HG03571 (cell line): ENCODE data around the gene CIBAR2.

ENCODE experiments used
- ATAC-seq: cut with Tn5 transposase; IDR thresholded peaks from one replicate; pipeline ENCODE4 v1.9.1; 2021; ENCODE audit not compliant: unreplicated experiment

CIBAR2 gene

DNA sequence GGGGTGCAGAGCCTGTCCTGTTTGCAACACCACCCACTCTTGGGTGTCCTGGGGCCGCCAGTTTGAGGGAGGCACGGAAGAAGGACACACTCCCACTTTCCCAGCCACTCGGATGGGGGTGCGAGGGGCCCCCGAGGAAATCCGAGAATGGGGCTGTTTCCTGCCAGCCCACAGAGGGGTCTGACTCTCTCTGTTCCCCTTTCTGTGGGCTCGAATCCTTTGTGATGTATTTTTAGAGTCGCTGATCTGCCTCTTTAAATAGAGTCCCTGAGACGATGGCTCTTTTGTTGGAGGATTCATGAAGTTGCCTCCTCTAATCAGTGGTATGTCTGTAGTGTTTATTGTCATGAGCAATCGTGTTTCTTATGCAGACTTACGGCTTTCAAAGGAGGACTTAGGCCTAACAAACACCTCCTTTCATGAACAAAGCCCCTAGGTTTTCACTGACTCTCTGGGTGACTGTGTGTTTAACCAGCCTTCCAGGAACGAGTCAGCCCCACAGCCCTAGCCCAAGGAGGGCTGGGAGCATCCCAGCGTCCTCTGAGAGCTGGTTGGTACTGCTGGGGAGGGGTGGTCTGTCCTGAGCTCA is 29.1 kb downstream of the CIBAR2 start:
- ATAC-seq: no peak

GRCh38 chr16:85082173-85083050 is 29.9 kb downstream of the CIBAR2 start:
- ATAC-seq: no peak

DNA sequence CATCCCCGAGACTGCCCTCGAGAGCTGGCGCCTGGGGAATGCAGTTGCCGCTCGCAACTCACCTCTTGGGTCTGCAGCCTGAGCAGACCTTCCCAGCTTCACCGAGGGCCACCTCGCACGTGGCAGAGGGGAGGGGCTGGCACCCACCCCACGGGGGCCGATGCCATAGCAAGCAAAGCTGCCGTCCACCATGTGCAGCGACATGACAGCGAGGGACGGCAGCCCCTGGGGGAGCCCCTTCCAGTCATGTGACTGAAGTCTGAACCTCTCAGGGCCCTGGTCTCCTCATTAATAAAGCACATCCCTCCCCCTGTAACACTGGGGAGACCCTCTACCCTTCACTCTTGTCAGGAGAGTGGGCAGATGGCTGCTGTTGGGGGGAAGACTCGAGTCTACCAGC is 30.5 kb downstream of the CIBAR2 start:
- ATAC-seq: no peak

DNA sequence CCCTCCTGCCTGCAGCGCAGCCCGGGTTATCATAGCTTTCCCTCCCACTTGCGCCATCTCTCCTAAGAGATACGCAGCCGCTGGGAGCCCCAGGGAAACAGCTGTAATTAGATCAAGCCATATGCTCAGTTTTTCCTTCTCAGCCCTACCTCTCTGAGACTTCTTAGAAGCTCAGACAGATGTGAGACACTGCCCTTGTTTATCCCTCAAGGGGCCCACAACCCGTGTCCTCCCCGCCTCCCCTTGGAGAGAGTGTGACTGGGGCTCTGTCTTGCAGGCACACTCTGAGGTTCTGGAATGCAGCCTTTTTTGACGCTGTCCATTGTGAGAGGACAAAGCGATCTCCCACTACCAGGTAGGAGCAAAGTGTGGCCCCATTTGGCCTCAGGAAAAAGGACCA is 31.2 kb downstream of the CIBAR2 start:
- ATAC-seq: no peak

DNA sequence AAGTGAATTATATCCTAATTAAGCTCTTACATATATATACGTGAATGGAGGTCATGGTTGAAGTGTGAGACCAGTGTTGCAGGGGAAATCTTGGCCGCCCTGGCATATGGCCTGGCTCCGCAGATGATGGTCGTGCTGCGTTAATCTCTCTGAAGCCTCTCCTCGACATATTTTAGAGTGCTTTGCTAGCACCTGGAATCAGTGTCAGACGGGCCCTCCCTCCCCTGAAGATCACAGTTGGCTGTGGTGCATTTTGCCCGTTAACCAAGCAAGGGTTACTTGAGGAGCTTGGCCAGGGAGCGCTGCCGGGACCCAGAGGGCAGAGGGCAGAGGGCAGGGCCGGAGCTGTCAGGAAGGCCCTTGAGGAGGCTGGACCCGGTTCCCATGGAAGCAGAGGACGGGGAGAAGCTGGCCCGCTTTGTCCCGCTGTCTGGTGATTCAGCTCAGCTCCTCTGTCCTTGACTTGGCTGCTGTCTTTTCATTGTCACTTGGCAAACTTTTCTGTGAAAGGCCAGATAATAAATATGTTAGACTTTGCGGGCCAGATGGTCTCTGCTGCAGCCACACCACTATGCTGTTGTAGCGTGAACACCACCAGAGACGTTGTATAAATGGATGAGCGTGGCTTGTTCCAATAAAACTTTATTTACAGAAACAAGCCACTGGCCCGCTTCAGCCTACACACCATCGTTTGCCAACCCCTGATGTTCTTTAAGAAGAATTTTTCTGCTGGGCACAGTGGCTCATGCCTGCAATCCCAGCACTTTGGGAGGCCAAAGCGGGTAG is 32.3 kb downstream of the CIBAR2 start:
- no peak for ATAC-seq

GRCh38 chr16:85078952-85079351 is 33.3 kb downstream of the CIBAR2 start:
- no peak for ATAC-seq

GRCh38 chr16:85078226-85078625 is 34.0 kb downstream of the CIBAR2 start:
- no peak for ATAC-seq

- ATAC-seq: no peak
Observed at GRCh38 chr16:85077576-85078125, 34.6 kb downstream of the CIBAR2 start.

DNA sequence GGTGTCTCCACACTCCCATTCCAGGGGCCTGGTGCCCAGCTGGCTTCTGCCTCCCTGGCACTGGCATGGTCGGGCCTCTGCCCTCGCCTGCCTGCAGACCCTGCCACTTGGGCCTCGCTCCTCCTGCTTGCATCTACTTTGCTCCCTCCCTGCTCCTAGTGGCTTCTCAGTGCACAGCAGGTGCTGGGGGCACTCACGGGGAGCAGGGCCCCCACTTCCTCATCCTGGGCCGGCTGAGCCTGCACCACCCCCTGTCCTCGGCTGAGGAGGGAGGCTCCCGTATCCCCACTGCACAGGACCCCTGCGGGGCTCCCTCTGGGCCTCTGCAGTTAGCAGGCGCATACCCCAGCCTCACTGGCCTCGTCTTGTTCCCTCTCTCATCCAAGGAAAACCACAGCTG is 35.2 kb downstream of the CIBAR2 start:
- no peak for ATAC-seq

- no peak for ATAC-seq
Observed at GRCh38 chr16:85075236-85075924, 36.9 kb downstream of the CIBAR2 start.

GRCh38 chr16:85074225-85074914 is 37.9 kb downstream of the CIBAR2 start:
- ATAC-seq: no peak

- no peak for ATAC-seq
Observed at GRCh38 chr16:85072947-85073346, 39.3 kb downstream of the CIBAR2 start.

GRCh38 chr16:85072076-85072860 is 40.0 kb downstream of the CIBAR2 start:
- no peak for ATAC-seq

DNA sequence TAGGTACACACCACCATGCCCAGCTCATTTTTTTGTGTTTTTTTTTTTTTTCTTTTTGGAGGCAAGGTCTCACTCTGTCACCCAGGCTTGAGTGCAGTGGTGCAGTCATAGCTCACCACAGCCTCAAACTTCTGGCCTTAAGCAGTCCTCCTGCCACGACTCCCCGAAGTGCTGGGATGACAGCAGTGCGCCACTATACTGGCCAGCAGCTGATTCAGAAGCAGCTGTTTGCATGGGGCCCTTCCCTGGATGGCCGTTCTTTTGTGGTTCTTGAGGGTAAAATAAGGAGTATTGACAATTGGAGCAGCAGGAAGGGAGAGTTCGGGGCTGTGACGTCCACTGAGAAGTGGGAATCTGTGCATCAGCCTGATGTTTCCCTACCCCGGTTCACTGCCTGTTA is 43.1 kb downstream of the CIBAR2 start:
- no peak for ATAC-seq

GRCh38 chr16:85068746-85069145 is 43.5 kb downstream of the CIBAR2 start:
- ATAC-seq: no peak

DNA sequence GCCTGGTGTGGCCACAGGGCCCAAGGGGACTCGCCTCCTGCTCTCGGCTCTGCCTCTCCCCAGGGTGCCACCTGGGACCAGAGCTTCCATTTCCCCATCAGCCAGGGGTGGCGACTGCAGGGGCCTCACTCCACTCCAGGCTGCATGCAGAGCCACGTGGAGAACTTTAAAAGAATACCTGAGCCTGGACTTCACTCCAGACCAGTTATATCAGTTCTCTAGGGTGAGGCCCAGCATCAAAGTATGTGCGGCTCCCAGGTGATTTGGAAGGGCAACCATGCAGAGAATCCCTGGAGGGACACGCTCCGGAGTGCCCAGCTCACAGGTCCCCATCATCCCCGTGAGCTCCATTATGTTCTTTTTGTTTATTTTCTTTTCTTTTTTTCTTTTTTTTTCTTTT is 44.8 kb downstream of the CIBAR2 start:
- no peak for ATAC-seq

- ATAC-seq: no peak
Observed at GRCh38 chr16:85067024-85067423, 45.2 kb downstream of the CIBAR2 start.

GRCh38 chr16:85066346-85066885 is 45.9 kb downstream of the CIBAR2 start:
- no peak for ATAC-seq

DNA sequence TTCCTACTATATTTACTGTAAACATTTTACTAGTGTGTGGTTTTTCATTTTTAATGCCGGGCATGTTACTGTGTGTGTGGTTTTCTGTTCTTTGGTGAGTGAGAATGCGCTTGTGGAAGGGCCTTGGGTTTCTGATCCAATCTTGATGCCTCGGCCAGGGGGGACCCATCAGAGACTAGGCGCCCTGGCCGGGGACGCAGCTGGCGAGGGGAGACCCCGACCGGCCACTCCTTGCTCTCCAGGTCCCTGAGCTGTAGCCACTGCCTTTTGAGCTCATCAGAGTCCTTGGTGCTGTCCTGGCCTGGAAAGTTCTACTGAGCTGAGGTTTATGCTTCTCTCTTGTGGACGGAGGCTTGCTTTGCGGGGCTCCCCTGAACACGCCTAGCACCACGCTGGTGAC is 47.2 kb downstream of the CIBAR2 start:
- ATAC-seq: no peak
